Panc1 (cell line): ENCODE data around the gene PARD3. TPM values are rescaled to one million over a fixed set of nuclear protein-coding genes. Genes with fewer than 3 reads are reported as not detected.
"Not testable (repeated sequence)": the region's sequence is repeated elsewhere in the genome, so short reads cannot be mapped to it uniquely, and the experiment has no call there.

Experiments used
- ATAC-seq: fragments of 200-7000 bp; cut with Tn5 transposase; 2 replicates; pipeline ENCODE4 v1.9.1; 2020; ENCODE audit warnings: mild to moderate bottlenecking, moderate library complexity
- BruUV-seq: library from RNA; stranded (reverse); fragments of 400-500 nt; replicated peaks from 2 replicates; lab custom pipeline; 2021; lab: Mats Ljungman, UMichigan
- CTCF ChIA-PET: fragments of 300-600 bp; sonication (Branson Sonifier 250); formaldehyde crosslinking; loops from one replicate; lab custom pipeline; 2022; ENCODE audit warnings: antibody characterized with exemption; lab: Charles Lee
- POLR2A ChIA-PET: fragments of 300-600 bp; sonication (Branson Sonifier 250); formaldehyde crosslinking; loops from one replicate; lab custom pipeline; 2022; ENCODE audit warnings: antibody characterized with exemption; lab: Charles Lee
- DNase-seq: peaks from one replicate; pipeline ENCODE4 v3.0.0-alpha.2; 2010; ENCODE audit warnings: low read depth, low spot score
- H3K27ac ChIP-seq: 2 replicates; pipeline ENCODE4 v1.5.1; 2011; ENCODE audit warnings: mild to moderate bottlenecking, low read length, inconsistent platforms
- H3K27me3 ChIP-seq: fragments of 200-500 bp; sonication (Bioruptor generic); 2 replicates; pipeline ENCODE4 v1.6.0; 2014; ENCODE audit warnings: low read length, inconsistent platforms; ENCODE audit not compliant: control insufficient read depth, insufficient read depth
- H3K36me3 ChIP-seq: fragments of 200-500 bp; sonication (Bioruptor generic); 2 replicates; pipeline ENCODE4 v1.5.1; 2014; ENCODE audit warnings: inconsistent platforms, mild to moderate bottlenecking, low read length, moderate library complexity; ENCODE audit not compliant: control insufficient read depth, insufficient read depth
- H3K4me1 ChIP-seq: 2 replicates; pipeline ENCODE4 v1.5.1; 2011; ENCODE audit warnings: inconsistent platforms, mild to moderate bottlenecking, low read length, moderate library complexity; ENCODE audit not compliant: control insufficient read depth, insufficient read depth
- H3K4me3 ChIP-seq, 2 experiments: 2 replicates each; pipeline ENCODE4 v1.5.1; 2011 to 2012; ENCODE audit warnings: low read depth in 2 of 2, low read length in 2 of 2, mild to moderate bottlenecking in 2 of 2, inconsistent platforms in 1 of 2, moderate library complexity in 1 of 2
- H3K9me3 ChIP-seq: fragments of 200-500 bp; sonication (Bioruptor generic); 2 replicates; pipeline ENCODE4 v1.5.1; 2014; ENCODE audit warnings: low read depth, mild to moderate bottlenecking, inconsistent platforms, low read length, moderate library complexity; ENCODE audit not compliant: control insufficient read depth, insufficient read depth
- CTCF ChIP-seq: fragments of 450-650 bp; IDR thresholded peaks from 2 replicates; pipeline ENCODE4 v1.5.1; 2017; ENCODE audit warnings: mild to moderate bottlenecking
- POLR2AphosphoS5 ChIP-seq: IDR thresholded peaks from 2 replicates; pipeline ENCODE4 v1.6.1; 2012; ENCODE audit warnings: mild to moderate bottlenecking, low read depth, low read length, moderate library complexity
- REST ChIP-seq, 2 experiments: IDR thresholded peaks; 2 replicates each; pipeline ENCODE4 v1.6.1; 2011 to 2012; ENCODE audit warnings: low read depth in 2 of 2, control low read depth in 1 of 2, low read length in 1 of 2, mild to moderate bottlenecking in 1 of 2, moderate library complexity in 1 of 2; ENCODE audit not compliant: insufficient read depth in 1 of 2
- SIN3A ChIP-seq: IDR thresholded peaks from 2 replicates; pipeline ENCODE4 v1.6.1; 2012; ENCODE audit warnings: low read depth, mild to moderate bottlenecking, low read length, moderate library complexity, borderline replicate concordance; ENCODE audit not compliant: insufficient read depth
- TCF7L2 ChIP-seq: IDR thresholded peaks from 2 replicates; pipeline ENCODE4 v1.6.1; 2011; ENCODE audit warnings: mild to moderate bottlenecking, low read depth, low read length, inconsistent platforms
- in situ Hi-C: cut with HindIII; loops from 2 replicates; pipeline ENCODE4 v1.10.0; 2016; ENCODE audit warnings: low sequenced_read_pairs, low pct_unique_long_range_greater_than_20kb
- intact Hi-C: fragments of 100-400 bp; cut with micrococcal nuclease; formaldehyde crosslinking; loops from one replicate; pipeline ENCODE4 v1.10.0; 2022; ENCODE audit not compliant: unreplicated experiment
- total RNA-seq: library from RNA; stranded (reverse); gene quantifications from one replicate; pipeline ENCODE4 v1.2.1, GENCODE V29; 2021; ENCODE audit not compliant: unreplicated experiment

PARD3 gene
- total RNA-seq, 1 experiment from 2014 or later: 29.8 TPM

- intact Hi-C loops: no loop called here
- Histone ChIP-seq H3K27ac (no peak overlapping the region), H3K27me3 (no peaks in the 10 kb centered on the region), H3K4me1 (no peaks in the 10 kb centered on the region), H3K4me3 (no peak overlapping the region), H3K9me3 (no peaks in the 10 kb centered on the region), H3K36me3 (no peaks in the 10 kb centered on the region)
- in situ Hi-C loops: no loop called here
- no peak for TF ChIP-seq POLR2AphosphoS5
- TF ChIP-seq CTCF: no peak
- TF ChIP-seq TCF7L2: no peak
- TF ChIP-seq REST (IDR thresholded peaks at IDR 0.05; ENCODE audit: insufficient read depth in 1 of 2, low read depth in 2 of 2, low read length in 1 of 2): no peak
- TF ChIP-seq SIN3A: no peak
- DNase-seq (no peak), ATAC-seq (no peak)
- POLR2A ChIA-PET: no interaction called here
- BruUV-seq: no TSS peak
- CTCF ChIA-PET: no interaction called here
Measured at GRCh38 chr10:34845070-34845469, 30.0 kb upstream of the PARD3 start.

- Histone ChIP-seq H3K4me1 (no peaks in the 10 kb centered on the region), H3K4me3 (no peak overlapping the region), H3K36me3 (no peaks in the 10 kb centered on the region), H3K9me3 (no peaks in the 10 kb centered on the region), H3K27me3 (no peaks in the 10 kb centered on the region), H3K27ac (no peak overlapping the region)
- BruUV-seq: no TSS peak
- POLR2A ChIA-PET: no interaction called here
- intact Hi-C loops: no loop called here
- CTCF ChIA-PET: no interaction called here
- no peak for DNase-seq
- TF ChIP-seq REST (IDR thresholded peaks at IDR 0.05; ENCODE audit: insufficient read depth in 1 of 2, low read depth in 2 of 2, low read length in 1 of 2) (no peak), CTCF (no peak), POLR2AphosphoS5 (no peak), TCF7L2 (no peak), SIN3A (no peak)
- in situ Hi-C loops: no loop called here
- no peak for ATAC-seq
Measured at GRCh38 chr10:34844448-34844847, 29.4 kb upstream of the PARD3 start.

- H3K36me3 ChIP-seq, DNase-seq, CTCF ChIA-PET, H3K9me3 ChIP-seq, POLR2A ChIA-PET, ATAC-seq, H3K4me1 ChIP-seq, H3K27ac ChIP-seq, BruUV-seq, H3K27me3 ChIP-seq, intact Hi-C loops, in situ Hi-C loops, H3K4me3 ChIP-seq: not testable (repeated sequence)
Measured at GRCh38 chr10:34843470-34843869, 28.4 kb upstream of the PARD3 start.
